HG03159 (cell line): ENCODE data around the gene ABTB2.
A peak's percentile ranks its signal among the peaks of the same experiment; 100 is the strongest.

Experiments
- ATAC-seq: cut with Tn5 transposase; IDR thresholded peaks from one replicate; pipeline ENCODE4 v1.9.1; 2021; ENCODE audit warnings: mild to moderate bottlenecking, moderate library complexity; ENCODE audit not compliant: unreplicated experiment

Gene ABTB2

DNA sequence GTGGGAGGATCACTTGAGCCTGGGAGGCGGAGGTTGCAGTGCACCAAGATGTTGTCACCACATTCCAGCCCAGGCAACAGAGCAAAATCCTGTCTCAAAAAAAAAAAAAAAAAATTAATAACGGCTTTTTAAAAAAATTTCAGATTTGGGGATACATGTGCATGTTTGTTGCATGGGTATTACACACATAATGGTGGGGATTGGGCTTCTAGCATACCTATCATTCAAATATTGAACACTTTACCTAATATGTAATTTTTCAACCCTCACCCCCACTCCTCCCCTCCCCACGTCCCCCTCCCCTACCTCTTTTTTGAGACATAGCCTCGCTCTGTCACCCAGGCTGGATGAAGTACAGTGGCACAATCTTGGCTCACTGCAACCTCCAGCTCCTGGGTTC is 40.1 kb downstream of the ABTB2 start:
- no peak for ATAC-seq

DNA sequence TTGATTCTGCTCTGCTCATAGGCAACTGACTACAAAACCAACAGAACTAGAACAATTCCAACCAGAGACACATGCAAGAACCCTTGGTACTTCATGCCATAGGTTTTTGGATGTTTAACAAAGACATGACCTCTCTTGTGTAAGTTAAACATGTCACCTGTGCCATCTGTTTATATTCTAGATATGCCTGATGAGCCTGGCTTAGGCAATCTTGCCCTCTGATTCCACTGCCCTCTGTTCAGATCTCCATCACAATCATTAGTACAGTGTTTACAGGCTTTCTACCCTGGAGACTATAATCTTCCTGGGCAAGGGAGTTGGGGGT is 40.8 kb downstream of the ABTB2 start:
- no peak for ATAC-seq

DNA sequence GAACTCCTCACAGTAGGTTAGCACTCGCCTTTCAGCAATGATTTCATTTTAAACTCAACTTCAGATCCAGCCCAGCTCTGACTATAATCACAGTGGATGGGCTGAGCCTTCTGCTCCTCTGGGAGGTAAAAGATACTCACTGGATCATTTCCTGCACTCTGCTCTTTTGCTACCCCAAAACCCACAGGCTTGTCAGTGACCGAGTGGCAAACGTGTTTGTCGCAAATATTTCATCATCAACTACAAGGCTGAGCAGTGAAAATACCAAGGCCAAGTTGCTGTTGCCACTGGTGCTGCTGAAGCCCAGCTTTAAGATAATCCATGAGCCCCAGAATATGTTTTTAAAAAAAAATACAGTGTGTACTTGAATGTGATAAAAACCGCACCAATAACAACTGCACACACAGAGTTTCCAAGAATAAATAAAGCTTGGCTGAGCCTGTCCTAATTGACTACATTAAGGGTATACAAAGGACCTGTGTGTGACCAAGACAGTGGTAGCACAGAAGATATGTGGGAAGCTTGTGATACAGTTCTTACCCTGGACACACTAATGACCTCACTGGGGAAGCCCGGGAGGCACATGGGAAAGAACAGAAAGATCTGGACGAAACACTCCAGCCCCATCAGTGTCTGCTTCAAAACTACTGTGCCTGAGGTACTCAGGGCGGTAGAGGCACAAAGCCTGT is 41.3 kb downstream of the ABTB2 start:
- no peak for ATAC-seq

DNA sequence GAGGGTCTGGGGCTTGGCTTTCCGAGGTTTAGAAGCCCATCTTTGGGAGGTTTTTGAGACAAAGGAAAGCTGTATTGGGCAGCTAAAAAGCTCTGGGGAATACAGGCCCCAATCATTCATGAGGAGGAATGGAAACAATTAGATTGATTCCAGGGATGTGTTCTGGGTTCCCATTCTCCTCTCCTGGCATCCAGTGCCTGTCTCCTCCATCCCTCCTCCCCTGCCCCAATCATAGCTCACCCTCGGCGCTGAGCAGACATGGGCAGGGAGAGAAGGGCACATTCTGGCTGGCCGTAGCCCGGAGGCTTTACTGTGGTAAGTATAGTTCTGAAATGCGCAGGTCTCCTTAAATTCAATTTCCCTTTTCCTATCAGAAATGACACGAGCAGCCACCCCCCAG is 42.4 kb downstream of the ABTB2 start:
- no peak for ATAC-seq

DNA sequence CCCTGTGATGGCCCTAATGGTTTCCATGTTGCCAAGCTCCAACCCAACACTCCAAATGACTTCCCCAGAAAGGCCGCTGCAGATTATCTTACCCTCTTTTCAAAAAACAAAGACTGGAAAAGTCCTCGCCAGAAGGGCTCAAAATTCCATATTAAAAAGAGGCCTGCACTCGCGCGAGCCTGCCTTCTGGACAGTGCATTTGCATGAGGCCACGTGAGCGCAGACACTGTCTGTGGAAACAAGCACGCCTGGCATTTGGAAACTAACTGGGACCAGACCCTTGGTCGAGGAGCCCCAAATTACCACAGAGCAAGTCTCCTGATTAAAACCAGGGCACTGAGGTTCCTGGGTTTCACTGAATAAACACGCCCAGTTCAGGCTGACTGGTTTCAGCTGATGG is 42.9 kb downstream of the ABTB2 start:
- no peak for ATAC-seq

DNA sequence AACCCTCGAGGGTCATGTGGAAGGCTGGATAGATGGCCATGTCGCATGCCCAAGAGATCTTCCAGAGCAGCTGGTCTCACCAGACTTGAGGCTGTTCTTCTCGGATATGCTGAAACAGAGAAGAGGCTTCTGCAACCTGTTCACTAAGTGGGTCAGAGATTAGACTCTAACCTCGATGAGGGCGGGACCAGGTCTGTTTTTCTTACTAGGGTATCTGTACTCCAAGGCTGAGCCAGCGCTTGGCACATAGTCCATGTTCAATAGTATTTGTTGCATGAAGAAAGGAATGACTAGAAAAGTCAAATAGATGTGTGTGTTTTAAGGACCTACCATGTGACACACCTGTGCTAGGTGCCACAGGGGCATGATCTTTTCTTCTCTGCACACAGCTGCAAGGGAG is 43.6 kb downstream of the ABTB2 start:
- no peak for ATAC-seq

DNA sequence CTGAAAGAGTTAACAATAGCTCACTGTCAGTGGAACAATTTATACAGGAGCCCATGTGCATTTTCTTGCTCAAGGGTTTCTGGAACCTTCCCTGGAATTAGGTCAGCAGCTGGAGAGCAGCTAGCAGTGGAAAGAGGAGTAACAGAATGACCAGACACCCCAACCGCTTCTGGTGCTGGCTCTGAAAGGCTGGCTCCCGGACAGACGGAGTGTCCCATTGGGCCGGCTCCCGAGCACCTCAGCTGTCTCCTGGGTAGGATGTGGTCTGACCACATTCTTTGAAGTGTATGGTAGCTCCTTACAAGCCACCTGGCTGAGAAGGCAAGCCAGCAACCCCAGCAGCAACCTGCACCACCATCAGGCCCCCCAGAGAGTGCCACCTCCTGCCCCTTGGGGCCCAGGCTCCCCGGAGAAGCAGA is 44.7 kb downstream of the ABTB2 start:
- peak; percentile 75 for ATAC-seq

DNA sequence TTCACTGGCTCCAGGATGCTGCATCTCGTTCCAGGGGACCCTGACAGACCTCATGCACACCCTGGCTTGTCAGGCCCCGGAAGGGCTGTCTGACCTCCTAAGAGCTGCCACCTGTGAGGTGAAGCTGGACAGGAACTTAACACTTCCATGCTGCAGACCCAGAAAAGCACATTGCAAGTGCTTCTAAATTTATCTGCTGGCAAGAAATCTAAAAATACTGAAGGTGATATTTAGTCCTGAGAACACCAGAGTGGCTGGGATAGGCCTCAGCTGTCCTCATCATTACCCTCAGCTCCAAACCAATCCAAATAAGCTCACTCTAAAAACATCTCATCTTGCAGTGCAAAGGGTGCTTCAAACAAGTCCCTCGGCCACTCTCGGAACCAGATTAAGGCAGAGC is 46.7 kb downstream of the ABTB2 start:
- no peak for ATAC-seq

DNA sequence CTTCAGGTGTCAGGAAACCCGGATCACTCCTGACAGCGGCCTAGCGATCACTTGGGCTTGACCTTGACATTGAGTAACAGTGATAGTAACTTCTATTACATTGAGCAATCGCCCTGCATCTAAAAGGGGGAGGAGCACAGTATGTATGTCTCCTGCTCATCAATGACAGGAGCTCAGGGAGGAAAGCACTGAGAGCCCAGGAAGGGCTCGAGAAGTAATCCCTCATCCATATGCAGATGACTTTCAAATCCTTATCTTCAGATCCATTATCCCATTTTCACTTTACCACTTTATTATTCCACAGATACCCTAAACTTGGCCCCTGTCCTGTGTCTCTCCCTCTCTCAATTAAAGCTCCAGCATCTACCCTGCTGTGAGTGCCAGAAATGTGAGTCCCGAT is 47.8 kb downstream of the ABTB2 start:
- no peak for ATAC-seq

DNA sequence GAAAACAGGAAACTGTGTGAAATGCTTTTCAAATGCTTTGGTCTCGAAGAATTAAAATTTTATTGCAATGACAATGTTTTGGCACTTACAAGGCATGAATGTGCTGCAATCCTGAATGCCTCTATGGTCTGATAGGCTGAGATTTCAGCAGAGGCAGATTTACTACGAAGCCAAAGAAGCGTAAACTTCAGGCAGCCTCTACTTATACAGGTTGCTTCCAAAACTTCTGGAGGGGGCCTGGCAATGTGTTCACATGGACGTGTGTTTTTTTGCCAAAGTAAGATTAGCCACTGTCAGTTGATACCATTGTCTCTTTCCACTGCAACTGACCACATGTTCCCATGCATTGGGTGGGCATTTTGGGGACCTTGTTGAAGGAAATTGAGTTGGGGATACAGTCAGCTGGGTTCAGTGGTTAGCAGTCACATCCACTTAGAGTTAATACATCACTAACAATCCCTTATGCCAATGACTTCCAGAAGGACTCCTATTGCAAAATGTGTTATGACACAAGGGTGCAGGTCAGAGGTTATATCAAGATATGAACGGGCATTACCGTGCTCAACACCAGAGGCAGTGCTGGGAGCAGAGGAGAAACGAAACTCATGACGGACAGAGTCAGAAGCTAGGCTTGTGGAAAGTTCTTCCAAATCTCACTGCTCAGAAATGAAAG is 48.8 kb downstream of the ABTB2 start:
- no peak for ATAC-seq

DNA sequence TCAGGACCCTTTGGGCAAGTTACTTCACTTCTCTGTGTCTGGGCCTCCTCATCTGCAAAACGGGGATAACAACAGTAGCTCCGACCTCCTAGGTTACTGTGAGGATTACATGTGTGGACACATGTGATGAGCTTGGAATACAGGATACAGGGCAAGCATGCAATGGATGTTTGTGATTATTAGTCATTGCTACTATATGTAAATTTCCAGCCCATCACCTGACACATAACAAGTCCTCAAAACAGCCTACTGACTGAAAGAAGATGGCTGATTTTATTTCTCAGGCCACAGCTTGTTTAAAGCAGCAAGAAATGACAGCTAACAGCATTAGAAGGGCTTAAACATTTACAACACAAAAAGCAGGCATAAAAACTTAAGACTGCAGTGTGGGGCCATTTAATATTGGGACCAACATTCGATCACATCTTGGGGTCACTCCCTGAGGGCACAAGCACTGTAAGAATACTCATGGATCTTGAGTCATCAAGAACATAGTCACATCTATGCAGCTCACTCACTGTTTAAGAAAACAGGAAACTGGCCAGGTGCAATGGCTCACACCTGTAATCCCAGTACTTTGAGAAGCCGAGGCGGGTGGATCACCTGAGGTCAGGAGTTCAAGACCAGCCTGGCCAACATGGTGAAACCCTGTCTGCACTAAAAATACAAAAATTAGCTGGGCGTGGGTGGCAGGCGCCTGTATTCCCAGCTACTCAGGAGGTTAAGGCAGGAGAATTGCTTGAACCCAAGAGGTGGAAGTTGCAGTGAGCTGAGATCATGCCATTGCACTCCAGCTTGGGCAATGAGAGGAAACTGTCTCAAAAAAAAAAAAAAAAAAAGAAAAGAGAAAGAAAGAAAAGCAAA is 49.5 kb downstream of the ABTB2 start:
- no peak for ATAC-seq

DNA sequence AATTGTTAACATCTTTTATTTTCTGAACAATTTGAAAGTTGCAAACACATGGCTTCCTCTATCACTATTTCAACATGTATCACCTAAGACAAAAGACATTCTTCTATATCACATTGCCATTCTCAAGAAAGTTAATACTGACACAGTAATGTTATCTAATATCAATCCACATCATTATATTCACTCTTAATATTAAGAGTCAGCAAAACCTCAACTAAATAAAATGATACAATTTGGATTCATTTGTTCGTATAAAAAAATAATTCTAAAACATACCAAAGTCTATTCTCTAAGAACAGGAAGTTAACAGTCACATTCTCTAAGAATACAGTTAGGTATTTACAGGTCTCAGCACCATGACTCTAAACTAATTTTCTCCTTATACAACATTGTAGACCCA is 52.0 kb downstream of the ABTB2 start:
- no peak for ATAC-seq

DNA sequence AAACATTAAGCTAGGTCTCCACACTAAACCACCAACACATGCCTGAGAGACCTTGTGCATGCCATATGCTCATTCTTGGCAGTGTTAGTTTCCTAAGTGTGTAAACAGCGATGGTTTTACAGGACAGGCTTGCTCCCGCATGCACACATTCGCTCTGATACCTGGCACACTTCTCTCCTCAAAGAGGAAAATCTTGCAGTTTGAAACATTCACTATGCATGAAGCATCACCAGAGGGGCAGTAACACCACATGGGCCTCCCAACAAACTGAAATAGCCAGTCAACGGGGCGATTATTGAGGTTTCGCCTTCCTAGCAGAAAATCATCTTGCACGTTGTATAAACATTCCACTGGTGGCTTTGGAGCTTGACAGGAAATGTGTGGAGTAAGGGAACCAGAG is 52.6 kb downstream of the ABTB2 start:
- ATAC-seq = no peak

DNA sequence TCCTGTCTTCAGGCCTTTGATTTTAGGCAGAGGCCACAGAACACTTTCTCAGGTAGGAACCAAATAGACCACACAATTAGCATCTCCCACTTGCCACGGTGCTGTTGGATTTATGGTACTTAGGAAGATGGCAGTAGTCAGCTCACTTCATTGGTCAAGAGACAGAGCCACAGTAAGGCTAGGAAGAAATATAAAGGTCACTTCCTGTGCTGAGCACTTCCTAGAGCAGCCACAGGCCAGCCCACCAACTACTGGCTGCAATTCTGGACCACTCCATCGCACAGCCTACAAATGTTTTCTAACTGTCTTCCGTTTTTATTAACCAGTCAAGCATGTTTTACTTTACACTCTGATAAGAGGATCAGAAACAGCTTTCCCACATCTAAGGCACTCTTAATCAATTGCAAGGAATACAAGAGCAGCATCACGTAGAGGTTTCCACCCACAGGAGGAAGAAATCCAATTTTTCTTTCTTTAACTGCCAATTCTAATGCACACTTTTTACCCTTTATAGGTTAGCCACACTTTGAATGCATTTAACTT is 54.7 kb downstream of the ABTB2 start:
- ATAC-seq = no peak

DNA sequence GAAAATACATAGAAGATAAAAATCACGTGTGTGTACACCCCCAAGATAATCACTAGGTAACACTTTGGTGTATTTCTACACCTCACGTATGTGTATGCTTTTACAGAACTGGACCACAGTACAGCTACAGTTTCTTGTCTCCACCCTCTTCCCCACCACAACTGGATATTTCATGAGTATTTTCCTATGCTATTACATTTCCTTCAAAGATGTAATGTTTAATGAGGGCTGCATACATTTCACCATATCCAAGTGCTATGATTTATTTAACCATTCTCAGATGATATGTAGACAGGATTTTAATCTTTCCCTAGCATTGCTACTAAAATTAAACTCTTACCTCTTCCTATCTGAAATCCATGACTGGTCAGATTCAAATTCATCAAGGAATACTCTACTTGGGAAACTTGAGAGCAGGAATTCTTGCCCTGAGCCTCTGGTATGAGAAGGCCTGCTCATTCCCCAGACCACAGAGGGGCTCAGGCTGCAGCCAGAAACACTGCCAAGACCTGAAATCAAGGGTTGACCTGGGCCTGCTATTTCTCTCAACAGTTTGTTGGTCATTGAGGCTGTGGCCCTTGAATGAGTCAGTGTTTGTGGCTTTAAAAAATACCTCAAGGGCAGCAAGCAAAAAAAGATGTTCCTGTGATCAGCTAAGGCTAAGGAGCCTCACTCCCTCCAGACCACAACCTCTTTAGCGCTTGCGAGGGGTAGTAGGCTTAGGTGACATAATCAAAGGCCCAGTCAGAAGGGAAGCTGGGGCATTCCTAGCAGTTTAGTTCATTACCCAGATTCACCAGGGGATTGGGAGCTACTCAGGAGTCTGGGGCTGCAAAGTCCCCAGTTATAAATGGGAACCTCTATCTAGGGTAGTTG is 55.5 kb downstream of the ABTB2 start:
- ATAC-seq = peak; percentile 70

DNA sequence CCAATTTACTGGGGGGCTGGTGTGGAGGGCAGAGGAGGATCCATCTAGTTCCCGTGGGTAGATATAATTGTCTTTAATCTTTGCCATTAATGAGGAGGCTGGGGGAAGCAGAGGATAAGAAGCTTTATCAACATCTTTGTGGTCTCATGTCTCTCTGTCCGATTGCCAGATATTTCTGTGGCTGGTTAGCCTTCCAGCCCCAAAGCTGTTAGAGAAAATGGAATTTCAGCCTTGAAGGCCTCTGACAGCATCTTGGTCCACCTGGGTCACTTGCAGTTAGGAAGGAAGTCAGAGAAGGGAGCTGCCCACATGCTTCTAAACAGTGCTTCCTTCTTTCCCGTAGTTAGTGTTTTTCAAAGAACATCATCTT is 56.9 kb downstream of the ABTB2 start:
- no peak for ATAC-seq

DNA sequence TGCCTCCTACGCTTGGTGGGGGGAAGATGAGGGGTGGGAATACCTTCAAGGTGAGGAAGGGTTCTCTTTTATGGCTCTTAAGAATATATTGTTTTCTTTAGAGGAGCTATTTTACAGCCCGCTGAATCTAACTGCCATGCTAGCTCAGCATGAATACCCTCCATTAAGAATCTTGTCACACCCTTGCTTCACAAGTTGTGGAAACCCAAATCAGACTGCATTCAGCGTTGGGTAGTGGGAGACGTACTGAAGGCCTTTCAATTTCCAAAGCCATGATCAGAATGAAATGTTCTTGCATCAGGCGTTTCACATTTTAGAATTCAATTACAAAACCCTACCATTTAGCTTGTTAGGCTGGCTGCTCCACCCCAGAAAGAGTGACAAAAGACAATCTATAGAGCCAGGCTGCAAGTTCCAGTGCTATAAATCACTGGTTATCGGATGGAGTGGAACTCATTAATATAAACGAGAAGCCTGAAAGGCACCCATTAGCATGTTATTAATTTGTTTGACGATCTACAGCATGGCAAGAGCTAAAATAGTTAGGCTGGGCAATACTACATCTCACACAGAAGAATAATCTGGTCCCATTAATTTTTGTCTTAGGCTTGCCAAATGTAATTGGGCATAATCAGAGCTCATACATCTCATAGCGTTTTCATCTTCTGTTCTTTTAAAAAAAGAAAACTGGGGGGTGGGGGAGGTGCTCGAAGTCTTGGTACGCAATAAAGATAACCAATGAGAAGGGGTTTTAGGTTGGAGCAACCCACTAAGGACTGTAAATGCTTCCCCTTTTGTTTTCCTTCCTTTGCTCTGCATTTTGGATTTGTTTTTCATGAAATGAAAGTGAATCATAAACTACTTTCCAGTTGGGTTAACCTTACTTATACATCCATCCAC is 57.5 kb downstream of the ABTB2 start:
- no peak for ATAC-seq

DNA sequence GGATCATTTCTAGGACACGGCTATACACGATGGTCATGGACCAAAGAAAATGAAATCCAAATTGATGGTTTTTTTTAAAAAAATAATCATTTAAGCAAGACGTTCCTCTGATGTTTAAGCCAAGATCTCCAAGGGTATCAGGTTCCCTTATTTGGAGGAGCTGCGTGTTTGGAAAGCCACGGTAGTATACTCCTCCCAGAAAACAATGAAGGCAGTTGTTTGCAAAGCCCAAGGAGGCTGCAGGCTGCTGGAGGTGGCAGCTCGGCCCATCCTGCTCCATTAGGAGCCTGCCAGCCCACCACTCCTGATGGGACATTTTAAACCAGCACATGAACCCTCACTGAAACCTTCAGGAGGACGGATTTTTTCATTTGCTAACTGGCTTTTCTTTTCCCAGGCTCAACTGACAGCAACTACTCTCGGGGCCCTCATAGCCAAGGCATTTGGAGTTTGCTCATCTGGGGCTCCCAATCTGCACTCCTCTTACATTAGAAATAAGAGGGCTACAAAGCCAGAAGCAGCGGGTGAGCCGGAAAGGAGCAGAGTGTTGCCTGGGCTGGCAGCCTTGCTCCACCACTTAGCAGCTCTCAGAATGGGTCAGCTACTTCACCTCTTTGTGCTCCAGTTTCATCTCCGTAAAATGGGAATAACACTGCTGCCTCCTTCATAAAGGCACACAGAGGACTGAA is 58.4 kb downstream of the ABTB2 start:
- ATAC-seq = no peak

DNA sequence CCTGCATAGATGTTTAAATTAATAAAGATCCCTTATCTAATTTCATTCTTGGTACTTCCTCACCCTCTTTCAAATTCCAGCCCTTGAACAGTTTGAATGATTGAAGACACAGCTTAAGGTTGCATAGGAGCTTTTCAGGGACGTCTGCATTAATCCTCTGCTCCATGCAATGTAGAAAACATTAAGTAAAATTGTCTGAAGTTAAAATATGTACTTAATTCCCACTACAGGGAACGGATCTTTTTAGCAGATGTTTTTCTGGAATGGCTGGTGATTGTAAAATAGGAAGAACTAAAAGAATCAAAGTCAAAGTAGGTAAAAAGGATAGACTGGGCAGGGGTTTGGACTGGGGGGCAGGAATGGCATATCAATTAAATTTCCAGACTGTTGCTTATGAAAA is 58.9 kb downstream of the ABTB2 start:
- ATAC-seq = no peak
